Stimulated activated CD4-positive, alpha-beta T cell treated with anti-CD3 and anti-CD28 coated beads, TNF-alpha, amount 100 ng/mL, for 24 hours (primary cell): ENCODE data around the gene CYB561D2.

Experiments
- DNase-seq, 3 experiments: peaks; one replicate each; pipeline ENCODE4 v3.0.0-alpha.2; 2020; ENCODE audit warnings: low read depth in 3 of 3

Gene CYB561D2

GRCh38 chr3:50341996-50342650 lies 8.5 kb upstream of the CYB561D2 start:
- DNase-seq: no peak

- no peak for DNase-seq
Measured at GRCh38 chr3:50342813-50343633, 7.6 kb upstream of the CYB561D2 start.

- no peak for DNase-seq
Measured at GRCh38 chr3:50345008-50345407, 5.7 kb upstream of the CYB561D2 start.

GRCh38 chr3:50345586-50346234 lies 5.0 kb upstream of the CYB561D2 start, which contains the start of gene ZMYND10:
Gene ZMYND10, minus strand, starts transcription at chr3:50345732. Its CDS starts 153 bp downstream, at chr3:50345579.
- DNase-seq: peak in 2 of 3 experiments; percentile 53 to 80

- peak; percentile 45 to 68 (median 62) for DNase-seq
Measured at GRCh38 chr3:50347187-50347813, 3.4 kb upstream of the CYB561D2 start.

- DNase-seq: no peak
Measured at GRCh38 chr3:50350213-50350526, 492 bp upstream of the CYB561D2 start.

GRCh38 chr3:50351323-50351697 lies 648 bp downstream of the CYB561D2 start:
- DNase-seq: no peak

GRCh38 chr3:50352781-50353180 lies 2.1 kb downstream of the CYB561D2 start:
- no peak for DNase-seq

GRCh38 chr3:50353245-50354004 lies 2.8 kb downstream of the CYB561D2 start:
- no peak for DNase-seq

- no peak for DNase-seq
Measured at GRCh38 chr3:50354186-50354764, 3.6 kb downstream of the CYB561D2 start.

GRCh38 chr3:50354850-50355249 lies 4.2 kb downstream of the CYB561D2 start:
- no peak for DNase-seq

GRCh38 chr3:50355829-50356552 lies 5.3 kb downstream of the CYB561D2 start:
- no peak for DNase-seq

GRCh38 chr3:50356553-50356952 lies 5.9 kb downstream of the CYB561D2 start:
- DNase-seq: no peak

GRCh38 chr3:50357481-50357880 lies 6.8 kb downstream of the CYB561D2 start:
- DNase-seq: no peak

- DNase-seq: no peak
Measured at GRCh38 chr3:50358355-50358910, 7.8 kb downstream of the CYB561D2 start.

- DNase-seq: peak; percentile 87 to 95 (median 94)
Measured at GRCh38 chr3:50358911-50359759, 8.5 kb downstream of the CYB561D2 start, which contains the start of gene TMEM115. Gene TMEM115, minus strand, starts transcription at chr3:50359521. Its CDS starts 458 bp downstream, at chr3:50359063.

- DNase-seq: no peak
Measured at GRCh38 chr3:50359760-50360110, 9.1 kb downstream of the CYB561D2 start.

GRCh38 chr3:50364573-50365079 lies 14.0 kb downstream of the CYB561D2 start:
- no peak for DNase-seq
